H1 (cell line): Measurements from ENCODE around the gene TLNRD1. TPM values are rescaled to one million over a fixed set of nuclear protein-coding genes. Genes with fewer than 3 reads are reported as not detected.

Experiments used
- CTCF ChIA-PET: fragments of 300-600 bp; sonication (Branson Sonifier 250); formaldehyde crosslinking; loops from one replicate; lab custom pipeline; 2021; ENCODE audit not compliant: partially characterized antibody; lab: Charles Lee
- POLR2A ChIA-PET: fragments of 300-600 bp; sonication (Branson Sonifier 250); formaldehyde crosslinking; loops from one replicate; lab custom pipeline; 2021; ENCODE audit warnings: inconsistent platforms; ENCODE audit not compliant: partially characterized antibody; lab: Charles Lee
- DNase-seq, 2 experiments: peaks; one replicate each; pipeline versions ENCODE4 v3.0.0 to v3.0.0-alpha.2; 2010 to 2022; ENCODE audit warnings: low spot score in 2 of 2, low read depth in 1 of 2, mixed read lengths in 1 of 2
- FAIRE-seq: peaks from 2 replicates; lab custom pipeline; 2011; peaks lifted over from hg19 to GRCh38; lab: Jason Lieb, UNC
- H2AFZ ChIP-seq: 2 replicates; pipeline ENCODE4 v1.8.1; 2012; ENCODE audit warnings: low read length, inconsistent platforms
- H2AK5ac ChIP-seq: 2 replicates; pipeline ENCODE4 v1.6.1; 2013; ENCODE audit warnings: low read depth, low read length
- H2BK120ac ChIP-seq: replicated peaks from 2 replicates; pipeline ENCODE3; 2013; ENCODE audit warnings: low read depth, low read length, inconsistent platforms
- H2BK12ac ChIP-seq: 2 replicates; pipeline ENCODE4 v1.6.1; 2013; ENCODE audit warnings: low read depth, low read length
- H2BK15ac ChIP-seq: 2 replicates; pipeline ENCODE4 v1.6.1; 2013; ENCODE audit warnings: low read length
- H2BK20ac ChIP-seq: 2 replicates; pipeline ENCODE4 v1.6.1; 2013; ENCODE audit warnings: low read length
- H2BK5ac ChIP-seq: 2 replicates; pipeline ENCODE4 v1.6.1; 2013; ENCODE audit warnings: low read depth, low read length
- H3K14ac ChIP-seq: 2 replicates; pipeline ENCODE4 v1.6.1; 2013; ENCODE audit warnings: inconsistent platforms; ENCODE audit not compliant: insufficient read length
- H3K18ac ChIP-seq: 2 replicates; pipeline ENCODE4 v1.6.1; 2013; ENCODE audit warnings: low read length; ENCODE audit errors: extremely low read depth
- H3K23ac ChIP-seq: 2 replicates; pipeline ENCODE4 v1.6.1; 2013; ENCODE audit warnings: inconsistent platforms; ENCODE audit not compliant: insufficient read length
- H3K23me2 ChIP-seq: 2 replicates; pipeline ENCODE4 v1.6.1; 2013; ENCODE audit warnings: low read depth, low read length
- H3K27ac ChIP-seq: 2 replicates; pipeline ENCODE4 v1.6.1; 2011; ENCODE audit warnings: low read depth, low read length, inconsistent platforms
- H3K27me3 ChIP-seq, 4 experiments: replicated peaks in 1 of 4; 1 replicate in 1 of 4; 2 replicates in 3 of 4; pipeline versions ENCODE4 v1.6.1 to v1.8.1; 2011 to 2013; ENCODE audit warnings: low read length in 3 of 4, mild to moderate bottlenecking in 3 of 4, inconsistent platforms in 2 of 4, mixed read lengths in 2 of 4, moderate library complexity in 1 of 4; ENCODE audit not compliant: control insufficient read depth in 3 of 4, insufficient read depth in 3 of 4; ENCODE audit errors: extremely low read depth in 1 of 4
- H3K36me3 ChIP-seq, 4 experiments: 2 replicates each; pipeline versions ENCODE4 v1.6.1 to v1.8.1; 2011 to 2013; ENCODE audit warnings: mild to moderate bottlenecking in 4 of 4, low read length in 3 of 4, moderate library complexity in 2 of 4, control low read depth in 1 of 4, inconsistent platforms in 1 of 4; ENCODE audit not compliant: insufficient read depth in 4 of 4, control insufficient read depth in 2 of 4
- H3K4ac ChIP-seq: replicated peaks from 2 replicates; pipeline ENCODE3; 2013; ENCODE audit warnings: low read length, low read depth, mixed read lengths, inconsistent platforms; ENCODE audit not compliant: insufficient read length
- H3K4me1 ChIP-seq, 4 experiments: replicated peaks in 1 of 4; 1 replicate in 1 of 4; 2 replicates in 3 of 4; pipeline versions ENCODE4 v1.6.1 to v1.8.1; 2011 to 2013; ENCODE audit warnings: low read length in 3 of 4, inconsistent platforms in 2 of 4, mixed read lengths in 1 of 4; ENCODE audit not compliant: insufficient read depth in 4 of 4, control insufficient read depth in 3 of 4
- H3K4me2 ChIP-seq, 2 experiments: 2 replicates each; pipeline versions ENCODE4 v1.6.1 to v1.8.1; 2011 to 2013; ENCODE audit warnings: low read depth in 2 of 2, low read length in 2 of 2, control low read depth in 1 of 2, inconsistent platforms in 1 of 2, mild to moderate bottlenecking in 1 of 2; ENCODE audit not compliant: insufficient read depth in 1 of 2
- H3K4me3 ChIP-seq, 4 experiments: fragments of 200-600, 300-600 bp in 1 of 4; sonication (generic), shearing (Covaris generic), sonication (Bioruptor Twin) in 1 of 4; 2 replicates each; pipeline versions ENCODE4 v1.5.1 to v1.8.1; 2011 to 2016; ENCODE audit warnings: low read length in 4 of 4, low read depth in 3 of 4, control low read depth in 2 of 4, inconsistent platforms in 2 of 4, mild to moderate bottlenecking in 2 of 4, mixed read lengths in 1 of 4, moderate library complexity in 1 of 4; ENCODE audit not compliant: insufficient read depth in 2 of 4; ENCODE audit errors: extremely low read depth in 1 of 4
- H3K56ac ChIP-seq: replicated peaks from 2 replicates; pipeline ENCODE3; 2013; ENCODE audit warnings: low read depth, mild to moderate bottlenecking, mixed read lengths, low read length, inconsistent platforms; ENCODE audit not compliant: insufficient read length
- H3K79me1 ChIP-seq: 2 replicates; pipeline ENCODE4 v1.6.1; 2013; ENCODE audit warnings: low read depth, low read length, control low read depth
- H3K79me2 ChIP-seq, 2 experiments: 2 replicates each; pipeline versions ENCODE4 v1.6.1 to v1.8.1; 2012 to 2013; ENCODE audit warnings: low read length in 2 of 2, mild to moderate bottlenecking in 2 of 2, inconsistent platforms in 1 of 2; ENCODE audit not compliant: insufficient read depth in 2 of 2, control insufficient read depth in 1 of 2
- H3K9ac ChIP-seq, 4 experiments: replicated peaks in 1 of 4; 1 replicate in 1 of 4; 2 replicates in 3 of 4; pipeline versions ENCODE4 v1.6.1 to v1.8.1; 2011 to 2013; ENCODE audit warnings: low read depth in 3 of 4, low read length in 3 of 4, control low read depth in 2 of 4, mild to moderate bottlenecking in 2 of 4, moderate library complexity in 2 of 4, inconsistent platforms in 1 of 4; ENCODE audit errors: extremely low read depth in 1 of 4
- H3K9me3 ChIP-seq, 2 experiments: 2 replicates each; pipeline versions ENCODE4 v1.6.1 to v1.8.1; 2012 to 2013; ENCODE audit warnings: mild to moderate bottlenecking in 2 of 2, moderate library complexity in 2 of 2, control low read depth in 1 of 2, inconsistent platforms in 1 of 2, low read depth in 1 of 2, low read length in 1 of 2, mixed read lengths in 1 of 2; ENCODE audit not compliant: insufficient read depth in 2 of 2
- H4K20me1 ChIP-seq, 2 experiments: replicated peaks in 1 of 2; 2 replicates each; pipeline versions ENCODE3 to v1.8.1; 2011 to 2013; ENCODE audit warnings: inconsistent platforms in 2 of 2, low read length in 2 of 2, mild to moderate bottlenecking in 1 of 2; ENCODE audit not compliant: insufficient read depth in 2 of 2, control insufficient read depth in 1 of 2
- H4K5ac ChIP-seq: 2 replicates; pipeline ENCODE4 v1.6.1; 2013; ENCODE audit warnings: low read length, low read depth, mixed read lengths, inconsistent platforms; ENCODE audit not compliant: insufficient read length
- H4K8ac ChIP-seq: 2 replicates; pipeline ENCODE4 v1.8.0; 2013; ENCODE audit warnings: mild to moderate bottlenecking, moderate library complexity, low read length, inconsistent platforms; ENCODE audit not compliant: insufficient read depth; ENCODE audit errors: extremely low read depth
- H4K91ac ChIP-seq: replicated peaks from 2 replicates; pipeline ENCODE3; 2013; ENCODE audit warnings: low read length, mixed read lengths, inconsistent platforms; ENCODE audit not compliant: insufficient read length
- ATF3 ChIP-seq: IDR thresholded peaks from 2 replicates; pipeline ENCODE4 v1.6.1; 2011; ENCODE audit warnings: low read depth, mild to moderate bottlenecking, low read length; ENCODE audit not compliant: insufficient read depth
- BCL11A ChIP-seq, 2 experiments: IDR thresholded peaks; one replicate each; pipeline ENCODE4 v1.6.1; 2011; ENCODE audit warnings: low read depth in 2 of 2, low read length in 2 of 2, mild to moderate bottlenecking in 2 of 2
- CHD2 ChIP-seq: IDR thresholded peaks from 2 replicates; pipeline ENCODE4 v1.6.1; 2012; ENCODE audit warnings: low read length, improper control_type of control experiment
- CREB1 ChIP-seq: IDR thresholded peaks from 2 replicates; pipeline ENCODE4 v1.6.1; 2012; ENCODE audit warnings: inconsistent platforms
- EZH2 ChIP-seq: fragments of 200-600 bp; sonication (generic); IDR thresholded peaks from 2 replicates; pipeline ENCODE4 v1.7.1; 2012; ENCODE audit warnings: low read depth, mild to moderate bottlenecking, moderate library complexity, low read length, inconsistent platforms; ENCODE audit not compliant: severe bottlenecking
- GTF2F1 ChIP-seq: IDR thresholded peaks from 2 replicates; pipeline ENCODE4 v1.6.1; 2012; ENCODE audit warnings: low read depth, low read length, improper control_type of control experiment, borderline replicate concordance
- MAFK ChIP-seq: IDR thresholded peaks from 2 replicates; pipeline ENCODE4 v1.6.1; 2012; ENCODE audit warnings: low read depth, mild to moderate bottlenecking, improper control_type of control experiment, low read length
- NRF1 ChIP-seq: IDR thresholded peaks from 2 replicates; pipeline ENCODE4 v1.6.1; 2011; ENCODE audit warnings: mild to moderate bottlenecking, low read depth, low read length, improper control_type of control experiment
- SP2 ChIP-seq: IDR thresholded peaks from 2 replicates; pipeline ENCODE4 v1.6.1; 2012; ENCODE audit warnings: mild to moderate bottlenecking, low read length, inconsistent platforms
- SRF ChIP-seq: IDR thresholded peaks from 2 replicates; pipeline ENCODE4 v1.6.1; 2011; ENCODE audit warnings: mild to moderate bottlenecking, low read depth, low read length, moderate library complexity
- TAF7 ChIP-seq: optimal IDR thresholded peaks from 2 replicates; pipeline ENCODE3; 2011; ENCODE audit warnings: low read depth, mild to moderate bottlenecking, inconsistent platforms, low read length, moderate library complexity, borderline replicate concordance
- YY1 ChIP-seq: IDR thresholded peaks from 2 replicates; pipeline ENCODE4 v1.6.1; 2011; ENCODE audit warnings: low read depth, mild to moderate bottlenecking, low read length
- WGBS, 2 experiments: shearing (Covaris generic) in 1 of 2; methylation state at CpG; one replicate each; pipeline versions ENCODE4 v1.1.6 to v1.1.7; 2013 to 2015; ENCODE audit warnings: low lambda C conversion rate in 2 of 2, mixed read lengths in 2 of 2, inconsistent platforms in 1 of 2, low coverage in 1 of 2, missing lambda C conversion rate in 1 of 2; ENCODE audit not compliant: insufficient replicate concordance in 2 of 2, insufficient coverage in 1 of 2, insufficient read length in 1 of 2; ENCODE audit errors: extremely low coverage in 1 of 2, missing lambda C conversion rate in 1 of 2; 5-methylcytosine and 5-hydroxymethylcytosine counted together
- polyA plus RNA-seq, 7 experiments: library from polyadenylated mRNA; depleted of rRNA in 3 of 7; stranded (reverse) in 5 of 7; unstranded in 2 of 7; fragments of >200 nt in 5 of 7; fragments of 200-250 nt in 2 of 7; gene quantifications; 1 replicate in 5 of 7; 2 replicates in 1 of 7; 4 replicates in 1 of 7; pipeline versions ENCODE4 v1.2.1 to v1.2.3, GENCODE V29; 2011 to 2013; ENCODE audit warnings: missing spikeins in 2 of 7, mixed read lengths in 2 of 7
- total RNA-seq: library from RNA; stranded (reverse); fragmentation: NEBNext Ultra II Directional; extraction: Animal tissue kit (Norgen Biotek cat#: 25700); gene quantifications from 2 replicates; pipeline ENCODE4 v1.2.1, GENCODE V29; 2021
- TF ChIP-seq, protein P1 (sequence below): IDR thresholded peaks from 2 replicates; pipeline ENCODE4 v1.6.1; 2012; ENCODE audit warnings: inconsistent platforms
- TF ChIP-seq, protein P2 (sequence below): IDR thresholded peaks from 2 replicates; pipeline ENCODE4 v1.6.1; 2012; ENCODE audit warnings: inconsistent platforms

The TLNRD1 gene
- total and polyA plus RNA-seq, 2 of the 8 experiments (the other 6 are each of a cell fraction or from before 2014, with no cell fraction given), result 12.2 to 20.5 TPM

DNA sequence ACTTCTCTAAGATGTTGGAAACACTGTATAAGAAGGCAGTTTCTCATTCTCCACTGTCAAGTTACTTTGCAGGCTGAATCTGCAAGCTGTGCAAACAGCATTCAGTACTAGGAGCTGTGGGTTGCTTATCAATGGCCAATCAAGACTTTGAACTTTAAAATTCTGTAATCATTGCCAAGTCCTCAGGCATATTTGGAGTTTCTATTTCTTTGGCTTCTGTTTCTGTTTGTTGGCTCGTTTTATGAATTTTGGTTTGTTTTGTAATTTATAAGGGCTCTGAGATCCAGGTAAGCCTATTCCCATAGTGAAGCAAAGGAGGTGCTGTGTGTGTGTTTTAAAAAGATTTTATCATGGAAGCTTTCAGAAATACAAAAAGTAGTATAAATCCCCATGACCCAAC, 32.1 kb downstream of the TLNRD1 start:
- Histone ChIP-seq H3K79me1 (no peaks in the 10 kb centered on the region), H3K9ac (no peak overlapping the region), H3K36me3 (no peaks in the 10 kb centered on the region), H3K4ac (no peak overlapping the region), H3K23me2 (no peaks in the 10 kb centered on the region), H3K4me3 (no peak overlapping the region), H3K79me2 (no peaks in the 10 kb centered on the region), H3K9me3 (peaks cover 6 to 7% of the 10 kb centered on the region in 2 experiments), H2BK15ac (no peak overlapping the region), H2BK5ac (no peak overlapping the region), H3K56ac (no peak overlapping the region), H3K4me2 (no peak overlapping the region), H2AK5ac (no peak overlapping the region), H4K5ac (no peak overlapping the region), H2AFZ (no peak overlapping the region), H3K23ac (no peak overlapping the region), H3K4me1 (0 out of 7 replicates have a peak, but pooled peaks cover 0 to 3% (median 0%) of the 10 kb centered on the region in 4 experiments), H2BK120ac (no peak overlapping the region), H4K20me1 (no peaks in the 10 kb centered on the region), H2BK12ac (no peak overlapping the region), H3K14ac (no peak overlapping the region), H2BK20ac (no peak overlapping the region), H3K27me3 (no peaks in the 10 kb centered on the region), H4K8ac (no peak overlapping the region), H3K27ac (no peak overlapping the region), H3K18ac (no peak overlapping the region), H4K91ac (no peak overlapping the region)
- TF ChIP-seq, protein P1, sequence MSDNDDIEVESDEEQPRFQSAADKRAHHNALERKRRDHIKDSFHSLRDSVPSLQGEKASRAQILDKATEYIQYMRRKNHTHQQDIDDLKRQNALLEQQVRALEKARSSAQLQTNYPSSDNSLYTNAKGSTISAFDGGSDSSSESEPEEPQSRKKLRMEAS, result no peak
- TF ChIP-seq YY1 (no peak), EZH2 (no peak), SRF (no peak), MAFK (no peak), GTF2F1 (no peak), NRF1 (no peak), SP2 (no peak), BCL11A (IDR thresholded peaks at IDR 0.05; ENCODE audit: low read depth in 2 of 2, low read length in 2 of 2) (no peak), ATF3 (no peak), CREB1 (no peak), CHD2 (no peak), TAF7 (no peak)
- TF ChIP-seq, protein P2, sequence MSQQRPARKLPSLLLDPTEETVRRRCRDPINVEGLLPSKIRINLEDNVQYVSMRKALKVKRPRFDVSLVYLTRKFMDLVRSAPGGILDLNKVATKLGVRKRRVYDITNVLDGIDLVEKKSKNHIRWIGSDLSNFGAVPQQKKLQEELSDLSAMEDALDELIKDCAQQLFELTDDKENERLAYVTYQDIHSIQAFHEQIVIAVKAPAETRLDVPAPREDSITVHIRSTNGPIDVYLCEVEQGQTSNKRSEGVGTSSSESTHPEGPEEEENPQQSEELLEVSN, result no peak
- ChIA-PET POLR2A (interaction anchor here (0.7 kb wide), 1 partner anchor 18 kb away, joined by 5 read pairs; no protein-coding TSS in a partner anchor), CTCF (interaction anchor here (1.0 to 1.1 kb wide), 3 partner anchors 16 to 233 kb away, joined by 3 to 4 read pairs (median 3); no protein-coding TSS in a partner anchor)
- FAIRE-seq (no peak), DNase-seq (no peak)
- 80% methylated on average over 1 of the region's 1 CpG; no CpG with 5 or more reads in 1 of the 2 experiments for WGBS, 2 experiments
